Activated naive CD8-positive, alpha-beta T cell (primary cell): ENCODE results near the gene FHIT.

Source experiments
- H3K27ac Mint-ChIP-seq: one replicate; pipeline ENCODE4 v1.8.0; 2021; ENCODE audit warnings: mixed read lengths
- H3K27me3 Mint-ChIP-seq: one replicate; pipeline ENCODE4 v1.8.0; 2021; ENCODE audit warnings: mixed read lengths
- H3K36me3 Mint-ChIP-seq: one replicate; pipeline ENCODE4 v1.8.0; 2021; ENCODE audit warnings: mixed read lengths
- H3K4me1 Mint-ChIP-seq: one replicate; pipeline ENCODE4 v1.8.0; 2021; ENCODE audit warnings: low read depth, mixed read lengths
- H3K4me3 Mint-ChIP-seq: one replicate; pipeline ENCODE4 v1.8.0; 2021; ENCODE audit warnings: mild to moderate bottlenecking, mixed read lengths
- H3K9me3 Mint-ChIP-seq: one replicate; pipeline ENCODE4 v1.8.0; 2021; ENCODE audit warnings: low read depth, mixed read lengths

Gene FHIT

DNA sequence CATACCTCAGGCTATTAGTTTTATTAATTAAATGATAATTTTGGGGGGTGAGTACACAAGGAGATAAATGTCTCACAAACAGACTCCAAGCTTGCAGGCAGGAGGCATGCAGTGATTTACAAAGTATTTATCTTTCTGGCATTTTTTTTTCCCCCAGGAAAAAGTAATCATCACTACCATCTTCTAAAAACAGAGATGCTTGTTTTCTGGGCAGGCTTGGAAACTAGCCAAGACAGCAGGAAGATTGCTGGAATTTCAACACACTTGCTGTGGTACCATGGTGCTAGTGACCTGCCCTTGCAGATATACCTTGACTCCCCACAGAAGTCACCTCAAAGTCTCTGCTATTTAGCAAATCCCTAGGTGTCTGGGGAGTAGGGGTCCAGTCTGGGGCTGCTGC lies 1468.6 kb downstream of the FHIT start:
- H3K4me3 Mint-ChIP-seq = no peak overlapping the region
- H3K36me3 Mint-ChIP-seq = peaks cover 32% of the 10 kb centered on the region
- peaks cover 22% of the 10 kb centered on the region for H3K4me1 Mint-ChIP-seq
- H3K27me3 Mint-ChIP-seq = no peaks in the 10 kb centered on the region
- H3K27ac Mint-ChIP-seq = no peak overlapping the region
- peaks cover 18% of the 10 kb centered on the region for H3K9me3 Mint-ChIP-seq

DNA sequence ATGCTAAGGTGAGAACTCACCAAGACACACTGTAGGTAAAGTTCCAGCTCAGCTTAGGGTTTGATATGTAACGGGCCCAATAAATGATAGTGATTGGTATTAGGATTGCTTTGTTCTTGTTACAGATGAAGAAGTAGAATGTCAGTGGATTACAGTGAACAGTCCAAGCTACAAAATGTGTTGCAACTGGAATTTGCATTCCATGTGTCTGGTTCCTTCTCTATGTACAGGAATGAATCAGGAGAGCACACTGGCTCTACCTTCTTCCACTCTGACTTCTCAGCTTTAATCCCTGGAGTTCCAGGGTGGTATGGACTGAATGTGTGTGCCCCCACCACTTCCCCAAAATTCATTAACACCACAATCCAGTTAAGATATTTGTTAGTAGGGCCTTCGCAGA lies 1471.0 kb downstream of the FHIT start:
- H3K36me3 Mint-ChIP-seq = peaks cover 31% of the 10 kb centered on the region
- no peak overlapping the region for H3K27ac Mint-ChIP-seq
- H3K4me1 Mint-ChIP-seq = peaks cover 30% of the 10 kb centered on the region
- peaks cover 6% of the 10 kb centered on the region for H3K27me3 Mint-ChIP-seq
- H3K9me3 Mint-ChIP-seq = peaks cover 13% of the 10 kb centered on the region
- H3K4me3 Mint-ChIP-seq = no peak overlapping the region

DNA sequence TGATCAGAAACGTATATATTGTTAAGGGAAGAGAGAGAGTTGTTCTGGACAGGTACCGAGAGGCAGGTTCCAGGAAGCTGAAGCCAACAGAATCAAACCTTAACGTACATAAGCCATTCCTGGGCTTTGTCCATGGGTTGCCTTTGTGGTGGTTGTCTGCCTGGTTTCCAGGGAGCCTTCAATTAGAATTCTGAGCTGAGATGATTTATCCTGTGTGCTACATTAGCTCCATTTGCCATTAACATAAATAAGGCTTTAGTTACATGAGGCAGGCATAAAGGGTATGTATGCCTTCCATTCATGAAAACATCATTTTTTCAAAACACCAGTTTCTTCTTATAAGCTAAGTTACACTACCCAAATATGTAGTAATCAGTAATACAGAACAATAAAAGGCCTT lies 1472.0 kb downstream of the FHIT start:
- H3K36me3 Mint-ChIP-seq = peaks cover 33% of the 10 kb centered on the region
- H3K27me3 Mint-ChIP-seq = peaks cover 9% of the 10 kb centered on the region
- H3K9me3 Mint-ChIP-seq = peaks cover 13% of the 10 kb centered on the region
- no peak overlapping the region for H3K4me3 Mint-ChIP-seq
- no peak overlapping the region for H3K27ac Mint-ChIP-seq
- H3K4me1 Mint-ChIP-seq = peaks cover 31% of the 10 kb centered on the region

DNA sequence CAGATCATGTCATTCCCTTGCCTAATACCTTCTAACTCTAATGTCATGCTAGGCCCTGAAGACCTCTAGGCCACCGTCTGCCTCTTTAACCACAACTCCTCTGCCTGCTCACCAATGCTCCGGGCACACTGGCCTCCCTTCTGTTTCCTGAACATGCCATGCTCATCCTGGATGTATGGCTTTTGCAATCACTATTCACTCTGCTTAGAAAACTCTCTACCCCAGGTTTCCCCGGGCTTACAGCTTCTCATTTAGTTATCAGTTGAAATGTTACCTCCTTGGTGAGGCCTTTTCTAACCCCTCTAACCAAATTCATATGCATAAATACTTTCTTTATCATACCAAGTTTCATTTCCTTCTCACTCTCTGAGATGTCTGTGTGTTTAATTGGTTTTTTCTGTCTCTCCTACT lies 1473.6 kb downstream of the FHIT start:
- peaks cover 9% of the 10 kb centered on the region for H3K27me3 Mint-ChIP-seq
- H3K36me3 Mint-ChIP-seq = peaks cover 28% of the 10 kb centered on the region
- H3K4me3 Mint-ChIP-seq = no peak overlapping the region
- H3K27ac Mint-ChIP-seq = no peak overlapping the region
- peaks cover 13% of the 10 kb centered on the region for H3K9me3 Mint-ChIP-seq
- H3K4me1 Mint-ChIP-seq = peaks cover 35% of the 10 kb centered on the region

DNA sequence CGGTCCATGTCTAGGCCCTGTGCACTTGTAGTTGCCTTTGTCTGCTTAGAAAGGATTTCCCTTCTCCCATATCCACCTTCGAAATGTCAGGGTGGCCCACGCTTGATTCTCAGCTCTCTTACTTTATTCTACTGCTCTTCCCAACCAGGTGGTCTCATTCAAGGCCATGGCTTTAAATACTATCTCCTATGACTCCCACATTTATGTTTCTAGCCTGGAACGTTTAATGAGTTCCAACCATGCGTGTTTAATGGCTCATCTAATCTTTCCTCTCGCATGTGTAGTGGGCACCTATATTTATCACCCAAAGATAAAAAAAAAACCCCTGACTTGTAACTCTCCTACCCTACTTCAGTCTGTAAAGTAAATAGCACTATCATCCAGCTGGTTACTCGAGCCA lies 1474.2 kb downstream of the FHIT start:
- Mint-ChIP-seq H3K9me3 (peaks cover 13% of the 10 kb centered on the region), H3K27me3 (peaks cover 9% of the 10 kb centered on the region), H3K27ac (no peak overlapping the region), H3K4me1 (peaks cover 41% of the 10 kb centered on the region), H3K4me3 (no peak overlapping the region), H3K36me3 (peaks cover 25% of the 10 kb centered on the region)

DNA sequence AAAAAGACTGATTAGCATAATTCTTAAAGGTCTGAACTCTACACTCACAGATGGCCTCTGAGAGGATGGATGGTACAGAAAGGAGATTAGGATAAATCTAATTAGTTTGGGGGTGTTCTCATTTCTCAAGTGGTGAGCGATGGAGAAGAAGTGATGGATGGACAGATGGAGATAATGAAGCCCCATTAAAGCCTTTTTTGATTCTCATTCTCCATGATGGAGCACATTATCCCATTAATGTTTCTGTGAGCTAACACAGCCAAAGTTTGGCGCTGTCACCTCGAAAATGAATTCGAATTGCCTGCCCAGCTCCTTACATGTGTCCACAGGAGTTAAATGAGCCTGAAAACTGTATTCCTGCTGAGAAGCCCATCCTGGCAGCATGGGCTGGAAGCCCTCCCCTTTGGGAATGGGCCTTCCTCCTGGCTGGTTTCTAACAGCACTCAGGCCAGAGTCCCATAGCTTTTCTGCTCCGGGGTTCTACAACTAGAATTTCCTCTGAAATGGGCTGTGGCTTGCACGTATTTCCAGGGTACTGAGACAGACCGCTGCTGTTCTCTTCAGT lies 1475.4 kb downstream of the FHIT start:
- Mint-ChIP-seq H3K4me3 (no peak overlapping the region), H3K4me1 (peaks cover 49% of the 10 kb centered on the region), H3K9me3 (peaks cover 8% of the 10 kb centered on the region), H3K27ac (no peak overlapping the region), H3K36me3 (peaks cover 25% of the 10 kb centered on the region), H3K27me3 (peaks cover 11% of the 10 kb centered on the region)

DNA sequence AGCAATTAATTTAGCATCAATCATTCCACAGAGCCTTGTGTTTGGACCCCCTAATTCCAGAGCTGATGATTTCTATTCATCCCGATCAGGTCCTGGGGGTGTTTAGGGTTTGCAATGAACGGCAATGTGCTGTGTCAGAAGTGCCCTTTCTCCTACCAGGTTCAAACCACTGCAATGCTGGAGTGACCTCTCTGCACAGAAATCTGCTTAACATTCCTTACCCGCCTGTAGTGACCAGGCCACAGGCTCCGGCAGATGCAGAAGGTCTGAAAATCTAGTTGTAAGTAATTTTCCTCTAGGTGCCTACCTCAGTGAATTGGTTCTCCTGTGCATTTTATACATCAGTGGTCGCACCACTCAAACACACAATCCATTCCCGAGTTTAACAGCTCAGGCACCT lies 1476.1 kb downstream of the FHIT start:
- Mint-ChIP-seq H3K27ac (no peak overlapping the region), H3K36me3 (peaks cover 19% of the 10 kb centered on the region), H3K9me3 (peaks cover 6% of the 10 kb centered on the region), H3K4me1 (peaks cover 51% of the 10 kb centered on the region), H3K27me3 (peaks cover 12% of the 10 kb centered on the region), H3K4me3 (no peak overlapping the region)

DNA sequence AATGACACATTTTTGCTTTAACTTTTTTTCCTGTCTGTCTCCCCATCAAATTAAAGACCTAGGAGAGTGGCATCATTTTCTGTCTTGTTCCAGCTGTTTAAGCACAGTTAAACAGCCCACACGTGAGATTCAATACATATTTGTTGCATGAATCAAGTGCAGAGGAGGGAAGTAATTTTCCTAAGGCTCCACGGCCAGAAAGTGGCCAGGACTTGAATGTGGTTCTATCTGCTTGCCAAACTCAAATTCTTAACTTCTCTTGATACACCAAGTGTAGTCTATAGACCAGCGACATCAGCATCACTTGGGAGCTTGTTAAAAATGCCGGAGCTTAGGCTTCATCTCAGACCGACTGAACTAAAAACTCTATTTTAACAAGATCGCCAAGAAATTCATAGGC lies 1476.6 kb downstream of the FHIT start:
- no peak overlapping the region for H3K4me3 Mint-ChIP-seq
- H3K4me1 Mint-ChIP-seq = peaks cover 51% of the 10 kb centered on the region

DNA sequence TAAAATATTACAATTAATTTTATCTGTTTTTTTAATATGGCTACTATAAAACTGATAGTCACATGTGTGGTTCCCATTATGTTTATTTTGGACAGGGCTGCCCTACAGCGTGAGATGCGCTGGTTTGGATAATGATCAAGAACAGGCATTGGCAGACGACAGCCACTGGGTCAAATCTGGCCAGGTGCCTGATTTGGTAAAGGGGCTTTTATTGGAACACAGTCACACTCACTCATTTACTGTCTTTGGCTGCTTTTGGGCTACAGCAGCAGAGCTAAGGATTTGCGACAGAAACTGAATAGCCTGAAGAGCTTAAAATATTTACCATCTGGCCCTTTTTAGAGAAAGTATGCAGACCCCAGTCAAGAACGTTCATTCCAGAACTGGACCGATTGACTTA lies 1477.3 kb downstream of the FHIT start:
- peaks cover 12% of the 10 kb centered on the region for H3K27me3 Mint-ChIP-seq
- H3K27ac Mint-ChIP-seq = no peak overlapping the region
- H3K4me3 Mint-ChIP-seq = no peak overlapping the region
- H3K36me3 Mint-ChIP-seq = peaks cover 13% of the 10 kb centered on the region
- peaks cover 51% of the 10 kb centered on the region for H3K4me1 Mint-ChIP-seq
- H3K9me3 Mint-ChIP-seq = no peaks in the 10 kb centered on the region

More for the DNA sequence above, 1476.6 kb downstream of the FHIT start:
- H3K27ac Mint-ChIP-seq = no peak overlapping the region
- peaks cover 12% of the 10 kb centered on the region for H3K27me3 Mint-ChIP-seq
- H3K36me3 Mint-ChIP-seq = peaks cover 16% of the 10 kb centered on the region
- H3K9me3 Mint-ChIP-seq = peaks cover 3% of the 10 kb centered on the region

DNA sequence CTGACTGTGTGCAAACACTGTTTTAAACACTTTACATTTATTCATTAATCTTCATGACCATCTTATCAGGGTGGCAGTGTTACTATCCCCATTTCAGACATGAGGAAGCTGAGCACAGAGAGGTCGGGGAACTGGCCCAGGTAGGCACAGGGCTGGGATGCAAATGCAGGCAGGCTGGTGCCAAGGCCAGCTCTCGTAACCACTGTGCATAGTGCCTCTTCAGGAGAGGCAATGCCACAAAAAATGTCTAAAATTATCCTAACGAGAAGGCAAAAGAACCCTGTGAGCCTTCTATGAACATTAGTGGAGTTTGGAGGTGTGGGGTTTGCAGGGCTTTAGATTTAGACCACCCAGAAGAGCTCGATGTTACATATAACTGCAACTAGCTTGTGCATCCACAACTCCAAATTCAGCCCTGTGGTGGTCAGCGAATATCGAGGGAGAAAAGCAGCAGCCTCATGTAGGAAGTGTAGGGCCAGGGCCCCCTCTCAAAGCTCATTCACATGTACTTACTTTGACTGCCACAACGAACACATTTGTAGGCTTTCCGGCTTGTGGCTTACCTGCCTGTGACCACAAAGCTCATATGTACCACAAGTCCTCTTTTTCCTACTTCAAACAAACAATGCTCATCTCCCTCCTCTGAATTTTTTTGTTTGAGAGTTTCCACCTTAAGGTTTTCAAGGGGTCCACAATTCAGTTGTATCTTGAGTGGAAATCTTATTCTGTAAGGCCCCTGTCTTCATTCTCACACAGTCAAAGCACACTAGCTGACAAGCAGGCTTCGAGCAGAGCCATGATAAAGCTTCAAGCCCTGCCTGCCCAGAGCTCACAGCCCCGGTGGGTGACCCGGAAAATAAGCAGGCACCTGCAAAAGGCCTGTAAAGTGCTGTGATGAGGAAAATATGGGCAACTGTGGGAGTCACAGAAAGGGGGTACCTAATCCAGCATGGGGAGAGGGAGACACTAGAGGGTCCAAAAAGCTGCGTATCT lies 1478.5 kb downstream of the FHIT start:
- H3K4me3 Mint-ChIP-seq = peak overlapping the region; percentile 67
- no peak overlapping the region for H3K27ac Mint-ChIP-seq
- H3K36me3 Mint-ChIP-seq = peaks cover 19% of the 10 kb centered on the region
- H3K27me3 Mint-ChIP-seq = peaks cover 12% of the 10 kb centered on the region
- H3K9me3 Mint-ChIP-seq = no peaks in the 10 kb centered on the region
- peaks cover 46% of the 10 kb centered on the region for H3K4me1 Mint-ChIP-seq

DNA sequence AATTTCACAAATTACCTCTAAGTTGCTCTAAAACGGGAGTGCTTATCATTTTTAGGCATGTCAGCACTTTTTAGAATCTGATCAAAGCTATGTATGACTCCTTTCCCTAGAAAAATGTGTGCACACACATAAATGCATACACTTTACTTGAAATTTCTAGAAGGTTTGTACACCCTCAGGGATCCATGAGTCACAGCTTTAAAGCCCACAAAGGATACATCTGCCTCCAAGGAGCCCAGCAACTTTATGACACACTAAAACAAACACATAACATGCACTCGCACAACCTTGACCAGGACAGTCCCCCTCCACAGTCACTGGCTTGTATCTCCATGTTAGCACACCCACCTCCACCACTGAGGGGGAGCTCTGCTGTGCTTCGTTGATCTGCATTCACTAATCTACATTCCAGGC lies 1479.5 kb downstream of the FHIT start:
- peak overlapping the region; percentile 67 for H3K4me3 Mint-ChIP-seq
- peaks cover 39% of the 10 kb centered on the region for H3K4me1 Mint-ChIP-seq
- peaks cover 11% of the 10 kb centered on the region for H3K36me3 Mint-ChIP-seq
- no peaks in the 10 kb centered on the region for H3K9me3 Mint-ChIP-seq
- H3K27me3 Mint-ChIP-seq = peaks cover 8% of the 10 kb centered on the region
- H3K27ac Mint-ChIP-seq = no peak overlapping the region

DNA sequence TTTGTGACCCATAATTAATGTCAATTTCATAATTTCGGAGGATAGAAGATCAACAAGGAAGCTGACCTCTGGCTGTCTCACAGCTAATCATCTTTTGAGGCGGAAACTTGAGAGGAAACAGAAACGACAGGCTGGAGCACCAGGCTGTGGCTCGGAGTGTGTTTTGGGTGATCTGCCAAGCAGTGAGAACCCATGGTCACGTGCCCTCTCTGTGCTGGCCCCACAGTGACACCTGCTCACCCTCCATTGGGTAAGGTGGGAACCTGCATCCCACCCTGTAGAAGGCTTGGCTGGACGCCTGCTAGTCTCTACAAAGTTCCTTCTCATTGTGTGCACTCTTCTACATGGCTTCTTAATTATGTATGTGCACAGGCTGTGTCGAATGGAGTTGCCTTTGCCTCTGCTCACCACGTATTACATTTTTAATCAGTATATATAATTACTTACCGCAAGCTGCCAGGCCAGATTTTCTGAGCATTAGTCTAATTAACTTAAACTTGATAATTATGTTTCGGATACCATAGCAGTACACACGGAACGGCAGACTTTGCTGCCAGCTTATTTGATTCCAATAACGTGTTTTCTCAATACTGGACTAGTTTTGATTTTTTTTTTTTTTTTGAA lies 1482.0 kb downstream of the FHIT start:
- Mint-ChIP-seq H3K9me3 (no peaks in the 10 kb centered on the region), H3K36me3 (peaks cover 5% of the 10 kb centered on the region), H3K27me3 (peaks cover 2% of the 10 kb centered on the region), H3K27ac (no peak overlapping the region), H3K4me3 (no peak overlapping the region), H3K4me1 (peaks cover 33% of the 10 kb centered on the region)

DNA sequence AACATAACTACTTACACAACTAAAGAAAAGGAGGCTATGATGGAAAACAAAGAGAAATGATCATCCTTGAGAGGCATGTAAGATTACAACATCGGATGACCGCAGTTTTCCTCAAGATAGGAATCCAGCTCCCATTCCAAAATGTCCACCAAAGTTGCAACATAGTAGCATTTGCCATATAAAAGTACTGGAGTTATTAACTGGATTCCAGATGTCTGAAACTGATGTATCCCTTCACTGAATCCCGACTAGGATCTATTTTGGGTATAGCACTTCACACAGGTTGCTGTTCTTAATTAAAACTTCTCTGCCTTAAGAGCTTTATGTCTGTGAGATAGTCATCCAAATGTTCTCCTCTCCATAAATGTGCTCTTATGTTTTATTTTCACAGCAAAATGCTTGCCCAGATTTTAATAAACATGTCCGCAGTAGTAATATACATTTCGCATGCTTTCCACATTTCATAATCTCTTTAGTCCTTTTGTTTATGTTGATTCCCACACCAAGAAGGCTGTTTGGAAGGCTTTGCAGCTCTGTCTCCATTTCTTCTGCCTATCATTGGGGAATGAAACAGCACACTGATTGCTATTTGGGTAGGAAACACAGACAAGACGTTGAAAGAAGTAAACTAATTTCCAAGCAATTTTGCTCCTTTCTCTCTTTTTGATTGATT lies 1484.9 kb downstream of the FHIT start:
- peaks cover 5% of the 10 kb centered on the region for H3K36me3 Mint-ChIP-seq
- peaks cover 2% of the 10 kb centered on the region for H3K27me3 Mint-ChIP-seq
- no peak overlapping the region for H3K27ac Mint-ChIP-seq
- H3K4me3 Mint-ChIP-seq = no peak overlapping the region
- H3K9me3 Mint-ChIP-seq = no peaks in the 10 kb centered on the region
- peaks cover 10% of the 10 kb centered on the region for H3K4me1 Mint-ChIP-seq

DNA sequence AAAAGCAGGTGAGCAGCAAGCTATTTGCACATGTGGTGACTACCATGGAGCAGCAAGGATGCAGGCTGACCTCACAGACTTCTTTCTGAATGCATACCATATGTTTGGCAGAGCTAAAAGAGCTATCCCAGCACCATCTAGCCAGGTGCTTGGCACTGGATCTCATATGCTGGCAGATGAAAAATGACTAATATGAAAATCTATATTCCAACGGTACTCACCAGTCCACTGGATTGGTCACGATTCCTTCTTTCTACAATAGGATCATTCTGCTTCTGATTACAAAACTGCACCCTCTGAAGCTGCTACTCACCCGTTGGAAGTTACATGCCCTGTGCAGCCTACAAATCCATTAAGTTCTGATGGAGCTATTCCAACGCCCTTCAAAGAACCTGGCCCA lies 1487.1 kb downstream of the FHIT start:
- Mint-ChIP-seq H3K36me3 (peaks cover 5% of the 10 kb centered on the region), H3K9me3 (no peaks in the 10 kb centered on the region), H3K4me3 (no peak overlapping the region), H3K27ac (no peak overlapping the region), H3K27me3 (no peaks in the 10 kb centered on the region), H3K4me1 (peaks cover 20% of the 10 kb centered on the region)

DNA sequence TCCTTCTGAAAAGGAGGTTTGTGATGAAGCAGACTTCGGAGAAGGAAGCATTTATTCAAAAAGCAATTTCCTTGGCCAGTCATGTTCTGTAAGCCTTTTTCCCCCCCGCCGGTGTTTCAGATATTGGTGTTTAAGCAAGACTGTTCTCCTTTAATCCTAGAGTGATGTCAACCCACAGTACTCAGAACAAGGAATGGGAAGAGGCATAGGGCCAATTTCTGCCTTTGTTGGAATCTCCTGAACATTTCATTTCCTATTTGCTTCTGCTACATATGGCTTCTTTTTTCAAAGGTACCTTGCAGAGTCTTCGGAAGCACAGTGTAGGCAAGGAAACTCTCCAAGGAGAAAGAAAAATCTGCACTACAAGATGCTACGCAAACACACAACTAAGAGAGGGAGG lies 1488.3 kb downstream of the FHIT start:
- no peak overlapping the region for H3K27ac Mint-ChIP-seq
- H3K9me3 Mint-ChIP-seq = no peaks in the 10 kb centered on the region
- H3K27me3 Mint-ChIP-seq = no peaks in the 10 kb centered on the region
- peaks cover 2% of the 10 kb centered on the region for H3K36me3 Mint-ChIP-seq
- peaks cover 26% of the 10 kb centered on the region for H3K4me1 Mint-ChIP-seq
- no peak overlapping the region for H3K4me3 Mint-ChIP-seq
